ENCODE measurements around the gene PLXNA3.

The PLXNA3 gene

DNA sequence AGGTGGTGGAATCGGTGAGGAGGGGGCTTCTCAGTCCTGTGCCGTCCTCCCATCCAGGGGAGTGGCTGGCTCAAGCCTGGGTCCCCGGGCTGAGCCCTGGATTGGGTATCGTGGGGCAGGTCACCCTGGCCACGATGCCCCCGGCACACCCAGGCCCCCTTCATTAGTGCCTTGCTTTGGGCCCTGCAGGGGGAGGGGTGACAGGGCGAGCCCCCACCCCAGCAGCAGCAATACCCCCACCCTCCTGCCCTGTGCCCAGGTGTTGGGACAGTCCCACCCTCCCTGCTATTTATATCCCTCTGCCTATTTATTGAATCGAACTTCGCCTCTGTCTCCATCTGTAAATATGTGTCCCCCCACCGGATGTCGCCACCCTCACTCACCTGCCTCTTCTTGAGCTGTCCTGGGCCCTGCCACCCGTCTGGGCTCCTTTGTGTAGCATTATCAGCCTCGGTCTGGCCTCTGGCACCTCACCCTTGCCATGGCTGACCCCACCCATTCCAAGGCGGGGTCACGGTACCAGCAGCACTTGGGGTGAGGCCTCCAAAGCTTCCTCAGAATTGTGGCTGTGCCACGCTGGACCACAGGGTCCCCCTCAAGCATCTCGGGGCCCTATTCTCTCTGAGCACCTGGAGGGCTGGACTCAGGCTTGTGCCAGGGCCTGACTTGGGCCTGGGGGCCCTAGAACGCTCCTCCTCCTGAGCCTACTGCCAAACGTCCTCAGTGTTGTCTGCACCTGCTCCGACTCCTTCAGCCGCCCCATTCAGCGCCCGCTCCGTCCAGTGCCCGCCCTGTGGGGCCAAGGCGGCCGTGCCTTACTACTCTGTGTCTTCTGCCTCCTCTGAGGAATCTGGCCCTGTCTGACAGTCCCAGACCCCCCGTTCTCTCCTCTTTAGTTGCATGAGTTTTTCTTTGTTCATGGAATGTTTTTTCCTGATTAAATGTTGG, 14.9 kb downstream of the PLXNA3 start:
- no peak overlapping the region for H3K14ac ChIP-seq (ENCODE audit: low read length in 2 of 2)
- no peak overlapping the region for H3K27ac ChIP-seq (ENCODE audit: low read length, poor library complexity, severe bottlenecking)
- no peak overlapping the region for H2BK120ac ChIP-seq (ENCODE audit: low read depth, low read length)
- no peak overlapping the region for H3K18ac ChIP-seq (ENCODE audit: low read depth in 1 of 2, low read length in 2 of 2)
- no peak overlapping the region for H2AK5ac ChIP-seq (ENCODE audit: low read length, severe bottlenecking)
- peaks cover 7% of the 10 kb centered on the region for H3K4me1 ChIP-seq (ENCODE audit: control insufficient read depth, insufficient read depth, low read depth, low read length)
- no peak for DNase-seq
- H2AFZ ChIP-seq (ENCODE audit: low read depth, low read length), result no peak overlapping the region
- no peak overlapping the region for H4K8ac ChIP-seq (ENCODE audit: low read length)
- no peak overlapping the region for H2BK15ac ChIP-seq (ENCODE audit: low read depth, poor library complexity, severe bottlenecking)
- H3K9ac ChIP-seq (ENCODE audit: low read length), result no peak overlapping the region
- no peaks in the 10 kb centered on the region for H3K9me3 ChIP-seq (ENCODE audit: control insufficient read depth, low read length)
- no peak overlapping the region for H3K23ac ChIP-seq (ENCODE audit: low read length in 2 of 2)
- H4K91ac ChIP-seq (ENCODE audit: low read length), result no peak overlapping the region
- no peak overlapping the region for H3K4ac ChIP-seq (ENCODE audit: low read depth in 1 of 2, low read length in 2 of 2)
- H2BK5ac ChIP-seq (ENCODE audit: low read depth, low read length, poor library complexity, severe bottlenecking), result no peak overlapping the region
- WGBS, result 91% methylated on average over 28 of the region's 28 CpGs
- H3K4me2 ChIP-seq (ENCODE audit: low read length, poor library complexity, severe bottlenecking), result no peak overlapping the region
- H3K36me3 ChIP-seq (ENCODE audit: control insufficient read depth in 1 of 2, insufficient read depth in 2 of 2, low read depth in 1 of 2, low read length in 2 of 2), result peaks cover 39 to 62% of the 10 kb centered on the region in 2 experiments
- H3K79me1 ChIP-seq (replicated peaks; ENCODE audit: low read length, poor library complexity, severe bottlenecking), result peaks cover 2% of the 10 kb centered on the region
- H3K4me3 ChIP-seq (ENCODE audit: insufficient read depth in 1 of 2, low read depth in 1 of 2, low read length in 2 of 2), result no peak overlapping the region
- H3K27me3 ChIP-seq (ENCODE audit: control insufficient read depth in 1 of 2, insufficient read depth in 1 of 2, low read length in 2 of 2), result peaks cover 0 to 2% of the 10 kb centered on the region in 2 experiments
- H2BK12ac ChIP-seq (ENCODE audit: low read length in 2 of 2), result no peak overlapping the region

- no peak overlapping the region for H3K18ac ChIP-seq (ENCODE audit: low read depth in 1 of 2, low read length in 2 of 2)
- H4K8ac ChIP-seq (ENCODE audit: low read length), result no peak overlapping the region
- H4K91ac ChIP-seq (ENCODE audit: low read length), result no peak overlapping the region
- H2AFZ ChIP-seq (ENCODE audit: low read depth, low read length), result no peak overlapping the region
- no peak for DNase-seq
- H3K27ac ChIP-seq (ENCODE audit: low read length, poor library complexity, severe bottlenecking), result no peak overlapping the region
- no peak overlapping the region for H3K9ac ChIP-seq (ENCODE audit: low read length)
- H2BK15ac ChIP-seq (ENCODE audit: low read depth, poor library complexity, severe bottlenecking), result no peak overlapping the region
- H3K36me3 ChIP-seq (ENCODE audit: control insufficient read depth in 1 of 2, insufficient read depth in 2 of 2, low read depth in 1 of 2, low read length in 2 of 2), result peaks cover 34 to 55% of the 10 kb centered on the region in 2 experiments
- H3K4me3 ChIP-seq (ENCODE audit: insufficient read depth in 1 of 2, low read depth in 1 of 2, low read length in 2 of 2), result no peak overlapping the region
- H3K79me1 ChIP-seq (replicated peaks; ENCODE audit: low read length, poor library complexity, severe bottlenecking), result peaks cover 1% of the 10 kb centered on the region
- no peak overlapping the region for H3K4me2 ChIP-seq (ENCODE audit: low read length, poor library complexity, severe bottlenecking)
- peaks cover 12% of the 10 kb centered on the region for H3K4me1 ChIP-seq (ENCODE audit: control insufficient read depth, insufficient read depth, low read depth, low read length)
- H3K9me3 ChIP-seq (ENCODE audit: control insufficient read depth, low read length), result no peaks in the 10 kb centered on the region
- H3K23ac ChIP-seq (ENCODE audit: low read length in 2 of 2), result no peak overlapping the region
- 100% methylated on average over 3 of the region's 7 CpGs for WGBS
- no peak overlapping the region for H2BK12ac ChIP-seq (ENCODE audit: low read length in 2 of 2)
- no peak overlapping the region for H3K4ac ChIP-seq (ENCODE audit: low read depth in 1 of 2, low read length in 2 of 2)
- H2BK120ac ChIP-seq (ENCODE audit: low read depth, low read length), result no peak overlapping the region
- H3K14ac ChIP-seq (ENCODE audit: low read length in 2 of 2), result no peak overlapping the region
- H2BK5ac ChIP-seq (ENCODE audit: low read depth, low read length, poor library complexity, severe bottlenecking), result no peak overlapping the region
- H3K27me3 ChIP-seq (ENCODE audit: control insufficient read depth in 1 of 2, insufficient read depth in 1 of 2, low read length in 2 of 2), result peaks cover 0 to 2% of the 10 kb centered on the region in 2 experiments
- no peak overlapping the region for H2AK5ac ChIP-seq (ENCODE audit: low read length, severe bottlenecking)
Measured at GRCh38 chrX:154473683-154474082, 15.6 kb downstream of the PLXNA3 start.

GRCh38 chrX:154476821-154477220, 18.7 kb downstream of the PLXNA3 start:
- WGBS, result 98% methylated on average over 8 of the region's 8 CpGs
- H2BK15ac ChIP-seq (ENCODE audit: low read depth, poor library complexity, severe bottlenecking), result no peak overlapping the region
- no peak overlapping the region for H4K8ac ChIP-seq (ENCODE audit: low read length)
- H3K18ac ChIP-seq (ENCODE audit: low read depth in 1 of 2, low read length in 2 of 2), result peak overlapping the region in 1 of 2 experiments; percentile 11
- H3K4me1 ChIP-seq (ENCODE audit: control insufficient read depth, insufficient read depth, low read depth, low read length), result peaks cover 17% of the 10 kb centered on the region
- no peak overlapping the region for H3K14ac ChIP-seq (ENCODE audit: low read length in 2 of 2)
- no peak overlapping the region for H3K9ac ChIP-seq (ENCODE audit: low read length)
- H4K91ac ChIP-seq (ENCODE audit: low read length), result no peak overlapping the region
- no peak overlapping the region for H2BK12ac ChIP-seq (ENCODE audit: low read length in 2 of 2)
- H2BK120ac ChIP-seq (ENCODE audit: low read depth, low read length), result no peak overlapping the region
- H3K4me3 ChIP-seq (ENCODE audit: insufficient read depth in 1 of 2, low read depth in 1 of 2, low read length in 2 of 2), result no peak overlapping the region
- H3K4ac ChIP-seq (ENCODE audit: low read depth in 1 of 2, low read length in 2 of 2), result no peak overlapping the region
- no peaks in the 10 kb centered on the region for H3K79me1 ChIP-seq (replicated peaks; ENCODE audit: low read length, poor library complexity, severe bottlenecking)
- DNase-seq, result no peak
- H2AK5ac ChIP-seq (ENCODE audit: low read length, severe bottlenecking), result no peak overlapping the region
- no peak overlapping the region for H2AFZ ChIP-seq (ENCODE audit: low read depth, low read length)
- H3K4me2 ChIP-seq (ENCODE audit: low read length, poor library complexity, severe bottlenecking), result no peak overlapping the region
- H3K9me3 ChIP-seq (ENCODE audit: control insufficient read depth, low read length), result no peaks in the 10 kb centered on the region
- peaks cover 0 to 6% of the 10 kb centered on the region in 2 experiments for H3K27me3 ChIP-seq (ENCODE audit: control insufficient read depth in 1 of 2, insufficient read depth in 1 of 2, low read length in 2 of 2)
- H3K36me3 ChIP-seq (ENCODE audit: control insufficient read depth in 1 of 2, insufficient read depth in 2 of 2, low read depth in 1 of 2, low read length in 2 of 2), result peaks cover 7 to 23% of the 10 kb centered on the region in 2 experiments
- no peak overlapping the region for H3K23ac ChIP-seq (ENCODE audit: low read length in 2 of 2)
- no peak overlapping the region for H3K27ac ChIP-seq (ENCODE audit: low read length, poor library complexity, severe bottlenecking)
- H2BK5ac ChIP-seq (ENCODE audit: low read depth, low read length, poor library complexity, severe bottlenecking), result no peak overlapping the region

DNA sequence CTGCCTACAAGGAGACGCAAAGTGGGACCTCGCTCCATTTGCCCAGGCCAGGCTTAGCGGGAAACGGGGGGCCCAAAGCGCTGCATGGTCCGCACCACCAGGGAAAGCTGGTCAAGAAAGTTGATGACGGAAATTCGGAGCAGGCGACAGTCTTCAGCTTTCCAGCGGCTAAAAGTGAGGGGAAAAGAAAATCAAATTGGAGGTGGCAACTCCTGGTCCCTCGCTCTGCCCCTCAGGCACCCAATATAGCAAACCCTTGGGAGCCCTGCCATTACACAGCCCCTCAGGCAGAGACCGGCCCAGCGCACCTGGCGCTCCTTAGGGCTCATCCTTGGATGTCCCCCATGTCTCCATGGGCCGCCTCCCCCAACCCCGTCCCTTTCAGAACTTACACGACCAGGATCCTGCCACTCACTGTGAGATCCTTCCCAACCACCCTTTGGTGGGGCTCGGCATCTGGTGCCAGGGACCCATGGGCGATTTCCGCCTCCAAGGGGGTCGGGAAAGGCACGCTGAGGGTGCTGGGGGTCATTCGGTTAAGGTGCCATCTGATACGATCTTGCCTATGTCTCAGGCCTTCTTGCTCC, 19.9 kb downstream of the PLXNA3 start:
- Histone ChIP-seq H3K14ac (ENCODE audit: low read length in 2 of 2) (peak overlapping the region in 1 of 2 experiments; percentile 32), H3K9me3 (ENCODE audit: control insufficient read depth, low read length) (no peaks in the 10 kb centered on the region), H3K27me3 (ENCODE audit: control insufficient read depth in 1 of 2, insufficient read depth in 1 of 2, low read length in 2 of 2) (peaks cover 0 to 12% of the 10 kb centered on the region in 2 experiments), H3K4me3 (ENCODE audit: insufficient read depth in 1 of 2, low read depth in 1 of 2, low read length in 2 of 2) (peak overlapping the region; percentile 52 to 80), H2AFZ (ENCODE audit: low read depth, low read length) (no peak overlapping the region), H2BK5ac (ENCODE audit: low read depth, low read length, poor library complexity, severe bottlenecking) (no peak overlapping the region), H3K18ac (ENCODE audit: low read depth in 1 of 2, low read length in 2 of 2) (peak overlapping the region; percentile 28 to 33), H3K27ac (ENCODE audit: low read length, poor library complexity, severe bottlenecking) (no peak overlapping the region), H3K23ac (ENCODE audit: low read length in 2 of 2) (no peak overlapping the region), H3K4ac (ENCODE audit: low read depth in 1 of 2, low read length in 2 of 2) (peak overlapping the region in 1 of 2 experiments; percentile 87), H3K79me1 (replicated peaks; ENCODE audit: low read length, poor library complexity, severe bottlenecking) (no peaks in the 10 kb centered on the region), H2AK5ac (ENCODE audit: low read length, severe bottlenecking) (no peak overlapping the region), H2BK120ac (ENCODE audit: low read depth, low read length) (no peak overlapping the region), H3K36me3 (ENCODE audit: control insufficient read depth in 1 of 2, insufficient read depth in 2 of 2, low read depth in 1 of 2, low read length in 2 of 2) (peaks cover 7 to 12% of the 10 kb centered on the region in 2 experiments), H2BK15ac (ENCODE audit: low read depth, poor library complexity, severe bottlenecking) (no peak overlapping the region), H4K8ac (ENCODE audit: low read length) (no peak overlapping the region), H2BK12ac (ENCODE audit: low read length in 2 of 2) (no peak overlapping the region), H3K9ac (ENCODE audit: low read length) (peak overlapping the region; percentile 88), H3K4me1 (ENCODE audit: control insufficient read depth, insufficient read depth, low read depth, low read length) (peaks cover 17% of the 10 kb centered on the region), H4K91ac (ENCODE audit: low read length) (peak overlapping the region; percentile 39), H3K4me2 (ENCODE audit: low read length, poor library complexity, severe bottlenecking) (peak overlapping the region; percentile 48)
- 74% methylated on average over 18 of the region's 24 CpGs for WGBS
- no peak for DNase-seq

All from mesenchymal stem cell (in vitro differentiated cells and primary cell).